MM.1S (cell line): ENCODE data around the gene DPP10.

Experiments used
- EZH2 ChIP-seq: fragments of 300-600 bp; sonication (generic); optimal IDR thresholded peaks from 2 replicates; pipeline ENCODE3; 2017; ENCODE audit warnings: low read depth, mild to moderate bottlenecking, antibody characterized with exemption, low read length, mixed read lengths
- EZH2phosphoT487 ChIP-seq: fragments of 300-600 bp; sonication (generic); IDR thresholded peaks from 2 replicates; pipeline ENCODE4 v1.6.1; 2018; ENCODE audit warnings: antibody characterized with exemption, low read length
- TF ChIP-seq, protein P1 (sequence below): fragments of 300-600 bp; sonication (generic); IDR thresholded peaks from 2 replicates; pipeline ENCODE4 v1.5.1; 2016; ENCODE audit warnings: antibody characterized with exemption, low read length, mixed read lengths

DNA sequence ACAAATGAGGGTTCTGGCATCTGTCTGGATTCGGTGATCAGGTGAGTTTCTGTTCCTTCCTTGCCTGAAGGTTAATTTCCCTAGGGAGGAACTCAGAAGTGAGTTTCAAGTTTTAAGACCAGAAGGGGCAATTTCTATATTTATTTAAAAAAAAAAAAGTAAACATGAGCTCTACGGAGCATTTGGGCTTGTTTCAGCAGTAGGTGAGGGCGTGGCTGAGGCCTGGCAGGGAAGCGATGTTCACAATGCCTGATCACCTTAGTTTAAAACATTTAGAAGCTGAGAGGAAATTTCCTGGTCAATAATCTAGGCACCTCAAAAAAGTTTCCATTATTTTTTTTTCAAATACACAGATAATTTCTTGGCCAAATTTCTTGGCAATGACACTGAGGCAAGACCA lies 629.1 kb downstream of the DPP10 start:
- TF ChIP-seq, protein P1, sequence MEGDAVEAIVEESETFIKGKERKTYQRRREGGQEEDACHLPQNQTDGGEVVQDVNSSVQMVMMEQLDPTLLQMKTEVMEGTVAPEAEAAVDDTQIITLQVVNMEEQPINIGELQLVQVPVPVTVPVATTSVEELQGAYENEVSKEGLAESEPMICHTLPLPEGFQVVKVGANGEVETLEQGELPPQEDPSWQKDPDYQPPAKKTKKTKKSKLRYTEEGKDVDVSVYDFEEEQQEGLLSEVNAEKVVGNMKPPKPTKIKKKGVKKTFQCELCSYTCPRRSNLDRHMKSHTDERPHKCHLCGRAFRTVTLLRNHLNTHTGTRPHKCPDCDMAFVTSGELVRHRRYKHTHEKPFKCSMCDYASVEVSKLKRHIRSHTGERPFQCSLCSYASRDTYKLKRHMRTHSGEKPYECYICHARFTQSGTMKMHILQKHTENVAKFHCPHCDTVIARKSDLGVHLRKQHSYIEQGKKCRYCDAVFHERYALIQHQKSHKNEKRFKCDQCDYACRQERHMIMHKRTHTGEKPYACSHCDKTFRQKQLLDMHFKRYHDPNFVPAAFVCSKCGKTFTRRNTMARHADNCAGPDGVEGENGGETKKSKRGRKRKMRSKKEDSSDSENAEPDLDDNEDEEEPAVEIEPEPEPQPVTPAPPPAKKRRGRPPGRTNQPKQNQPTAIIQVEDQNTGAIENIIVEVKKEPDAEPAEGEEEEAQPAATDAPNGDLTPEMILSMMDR: no peak
- TF ChIP-seq EZH2 (no peak), EZH2phosphoT487 (no peak)
